GM23338 (cell line): ENCODE measurements around the gene OLA1. TPM values are rescaled to one million over a fixed set of nuclear protein-coding genes. Genes with fewer than 3 reads are reported as not detected.

ENCODE experiments used
- ATAC-seq: fragments of 200-7000 bp; cut with Tn5 transposase; 3 replicates; pipeline ENCODE4 v1.9.1; 2020
- DNase-seq: peaks from one replicate; pipeline ENCODE4 v3.0.0-alpha.2; 2015; ENCODE audit warnings: low spot score
- H2AFZ ChIP-seq: fragments of 200-600 bp; sonication (generic); 2 replicates; pipeline ENCODE4 v1.8.0; 2016; ENCODE audit warnings: antibody characterized with exemption, mild to moderate bottlenecking, moderate library complexity
- H3F3A ChIP-seq: fragments of 200-600 bp; sonication (generic); replicated peaks from 2 replicates; pipeline ENCODE4 v1.8.0; 2017; ENCODE audit warnings: antibody characterized with exemption, mixed run types, low read depth
- H3K27ac ChIP-seq: fragments of 200-600 bp; sonication (generic); 2 replicates; pipeline ENCODE4 v1.6.1; 2016; ENCODE audit warnings: low read depth
- H3K27me3 ChIP-seq: fragments of 200-600 bp; sonication (generic); 2 replicates; pipeline ENCODE4 v1.8.0; 2016; ENCODE audit warnings: mild to moderate bottlenecking, mixed run types, moderate library complexity; ENCODE audit not compliant: insufficient read depth
- H3K36me3 ChIP-seq: fragments of 200-600 bp; sonication (generic); 2 replicates; pipeline ENCODE4 v1.8.0; 2016; ENCODE audit warnings: mild to moderate bottlenecking; ENCODE audit not compliant: insufficient read depth
- H3K4me1 ChIP-seq: fragments of 200-600 bp; sonication (generic); 2 replicates; pipeline ENCODE4 v1.8.0; 2016; ENCODE audit warnings: mild to moderate bottlenecking, moderate library complexity; ENCODE audit not compliant: insufficient read depth
- H3K4me2 ChIP-seq: fragments of 200-600 bp; sonication (generic); 2 replicates; pipeline ENCODE4 v1.7.1; 2017; ENCODE audit warnings: mixed run types
- H3K4me3 ChIP-seq: fragments of 200-600 bp; sonication (generic); 2 replicates; pipeline ENCODE4 v1.6.1; 2016; ENCODE audit warnings: mixed run types
- H3K79me2 ChIP-seq: fragments of 200-600 bp; sonication (generic); replicated peaks from 2 replicates; pipeline ENCODE4 v1.8.0; 2017; ENCODE audit warnings: mild to moderate bottlenecking; ENCODE audit not compliant: insufficient read depth
- H3K9me2 ChIP-seq: fragments of 200-600 bp; sonication (generic); 2 replicates; pipeline ENCODE4 v1.8.0; 2017; ENCODE audit not compliant: insufficient read depth
- H4K20me1 ChIP-seq: fragments of 200-600 bp; sonication (generic); replicated peaks from 2 replicates; pipeline ENCODE4 v1.8.0; 2017; ENCODE audit warnings: mild to moderate bottlenecking; ENCODE audit not compliant: insufficient read depth
- H3K27ac Mint-ChIP-seq: 2 replicates; pipeline ENCODE4 v1.8.0; 2020; ENCODE audit warnings: inconsistent platforms, mild to moderate bottlenecking, moderate library complexity, mixed read lengths
- H3K27me3 Mint-ChIP-seq: 3 replicates; pipeline ENCODE4 v1.8.0; 2022; ENCODE audit warnings: low read depth, mild to moderate bottlenecking, moderate library complexity, mixed read lengths, inconsistent platforms; ENCODE audit not compliant: insufficient read depth, poor library complexity
- H3K36me3 Mint-ChIP-seq: 3 replicates; pipeline ENCODE4 v1.8.0; 2021; ENCODE audit warnings: low read depth, mild to moderate bottlenecking, inconsistent platforms, moderate library complexity, mixed read lengths
- H3K4me1 Mint-ChIP-seq: 3 replicates; pipeline ENCODE4 v1.8.0; 2020; ENCODE audit warnings: mild to moderate bottlenecking, inconsistent platforms, mixed read lengths
- H3K4me3 Mint-ChIP-seq: 3 replicates; pipeline ENCODE4 v1.8.0; 2021; ENCODE audit warnings: moderate library complexity, mild to moderate bottlenecking, inconsistent platforms, mixed read lengths
- H3K9me3 Mint-ChIP-seq: 3 replicates; pipeline ENCODE4 v1.8.0; 2020; ENCODE audit warnings: moderate library complexity, mild to moderate bottlenecking, inconsistent platforms, mixed read lengths
- CREB1 ChIP-seq: fragments of 250-450 bp; sonication (Bioruptor Pico); IDR thresholded peaks from 2 replicates; pipeline ENCODE4 v1.5.0; 2020; ENCODE audit warnings: low read depth, mild to moderate bottlenecking, moderate library complexity
- EZH2 ChIP-seq: fragments of 200-600 bp; sonication (generic); IDR thresholded peaks from one replicate; pipeline ENCODE4 v1.8.0; 2017; ENCODE audit warnings: antibody characterized with exemption, mild to moderate bottlenecking, low read depth; ENCODE audit not compliant: unreplicated experiment
- JUNB ChIP-seq: IDR thresholded peaks from one replicate; pipeline ENCODE4 v1.6.1; 2016; ENCODE audit warnings: antibody characterized with exemption; ENCODE audit not compliant: unreplicated experiment
- NANOG ChIP-seq: IDR thresholded peaks from 2 replicates; pipeline ENCODE4 v1.6.1; 2016; ENCODE audit warnings: antibody characterized with exemption, borderline replicate concordance
- POLR2AphosphoS5 ChIP-seq: IDR thresholded peaks from 2 replicates; pipeline ENCODE4 v1.6.1; 2016; ENCODE audit warnings: antibody characterized with exemption, low read depth
- STAT1 ChIP-seq: IDR thresholded peaks from one replicate; pipeline ENCODE4 v1.6.1; 2016; ENCODE audit warnings: antibody characterized with exemption; ENCODE audit not compliant: unreplicated experiment
- ZNF114 ChIP-seq: fragments of 250-450 bp; sonication (Bioruptor Pico); IDR thresholded peaks from 2 replicates; pipeline ENCODE4 v1.5.0; 2020; ENCODE audit warnings: mild to moderate bottlenecking, moderate library complexity
- polyA plus RNA-seq: library from polyadenylated mRNA; unstranded; fragments of >200 nt; fragmentation: Nextera tagmentation; extraction: Ambion mirVana; gene quantifications from 2 replicates; pipeline ENCODE4 v1.2.1, GENCODE V29; 2016
- total RNA-seq: library from RNA; depleted of rRNA; stranded (reverse); fragments of >200 nt; shearing (Covaris generic); gene quantifications from 2 replicates; pipeline ENCODE4 v1.2.3, GENCODE V29; 2014
- TF ChIP-seq, protein P1 (sequence below), 2 experiments: fragments of 200-600 bp in 1 of 2; sonication (generic) in 1 of 2; conservative IDR thresholded peaks; 2 replicates each; pipeline versions ENCODE4 v1.5.1 to v1.6.1; 2016 to 2017; ENCODE audit warnings: antibody characterized with exemption in 2 of 2, low read depth in 2 of 2, mild to moderate bottlenecking in 2 of 2, moderate library complexity in 1 of 2
- TF ChIP-seq, protein P2 (sequence below): IDR thresholded peaks from one replicate; pipeline ENCODE4 v1.6.1; 2018; ENCODE audit warnings: antibody characterized with exemption; ENCODE audit not compliant: unreplicated experiment

The OLA1 gene
- total and polyA plus RNA-seq, 2 experiments from 2014 or later = 104 to 242 TPM

DNA sequence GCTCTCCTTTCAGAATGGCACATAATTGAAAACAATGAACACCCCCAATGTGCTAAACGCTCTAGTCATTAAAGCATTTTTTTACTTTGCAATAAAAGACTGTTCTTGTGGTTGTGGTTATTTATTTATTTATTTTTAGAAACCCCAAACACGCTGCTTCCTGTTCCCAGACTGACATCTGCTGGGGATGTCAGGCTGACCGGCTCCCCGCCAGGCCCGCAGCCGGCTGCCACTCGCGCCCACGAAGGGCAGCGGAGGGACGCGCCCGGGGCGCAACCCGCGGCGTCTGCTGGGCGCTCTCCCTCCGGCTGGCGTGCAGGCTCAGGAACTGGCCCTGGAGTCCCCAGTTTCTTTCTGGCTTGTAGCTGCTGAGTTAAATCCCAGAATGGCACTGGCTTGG, 200.1 kb downstream of the OLA1 start:
- no peak for TF ChIP-seq STAT1
- TF ChIP-seq, protein P1, sequence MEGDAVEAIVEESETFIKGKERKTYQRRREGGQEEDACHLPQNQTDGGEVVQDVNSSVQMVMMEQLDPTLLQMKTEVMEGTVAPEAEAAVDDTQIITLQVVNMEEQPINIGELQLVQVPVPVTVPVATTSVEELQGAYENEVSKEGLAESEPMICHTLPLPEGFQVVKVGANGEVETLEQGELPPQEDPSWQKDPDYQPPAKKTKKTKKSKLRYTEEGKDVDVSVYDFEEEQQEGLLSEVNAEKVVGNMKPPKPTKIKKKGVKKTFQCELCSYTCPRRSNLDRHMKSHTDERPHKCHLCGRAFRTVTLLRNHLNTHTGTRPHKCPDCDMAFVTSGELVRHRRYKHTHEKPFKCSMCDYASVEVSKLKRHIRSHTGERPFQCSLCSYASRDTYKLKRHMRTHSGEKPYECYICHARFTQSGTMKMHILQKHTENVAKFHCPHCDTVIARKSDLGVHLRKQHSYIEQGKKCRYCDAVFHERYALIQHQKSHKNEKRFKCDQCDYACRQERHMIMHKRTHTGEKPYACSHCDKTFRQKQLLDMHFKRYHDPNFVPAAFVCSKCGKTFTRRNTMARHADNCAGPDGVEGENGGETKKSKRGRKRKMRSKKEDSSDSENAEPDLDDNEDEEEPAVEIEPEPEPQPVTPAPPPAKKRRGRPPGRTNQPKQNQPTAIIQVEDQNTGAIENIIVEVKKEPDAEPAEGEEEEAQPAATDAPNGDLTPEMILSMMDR (conservative IDR thresholded peaks at IDR 0.05; ENCODE audit: low read depth in 2 of 2) = peak; percentile 26 to 48; a peak in 3 of 4 replicates
- Histone ChIP-seq H3K36me3 (no peaks in the 10 kb centered on the region), H3K4me3 (no peak overlapping the region), H3K4me2 (no peak overlapping the region), H3K27ac (no peak overlapping the region), H2AFZ (peak overlapping the region; percentile 65; the same call in 1 of the 2 replicates), H3K4me1 (peaks cover 25% of the 10 kb centered on the region), H3K9me2 (0 out of 2 replicates have a peak, but pooled peaks cover 5% of the 10 kb centered on the region), H4K20me1 (no peaks in the 10 kb centered on the region), H3K27me3 (no peaks in the 10 kb centered on the region), H3F3A (peaks cover 9% of the 10 kb centered on the region; the same call in 1 of the 2 replicates), H3K79me2 (no peaks in the 10 kb centered on the region)
- Mint-ChIP-seq H3K9me3 (peaks cover 4% of the 10 kb centered on the region; the same call in 1 of the 3 replicates), H3K27ac (no peak overlapping the region), H3K36me3 (peaks cover 3% of the 10 kb centered on the region; the same call in 1 of the 3 replicates), H3K27me3 (no peaks in the 10 kb centered on the region), H3K4me1 (peaks cover 29% of the 10 kb centered on the region), H3K4me3 (no peak overlapping the region)
- no peak for DNase-seq
- peak; percentile 34 for ATAC-seq

DNA sequence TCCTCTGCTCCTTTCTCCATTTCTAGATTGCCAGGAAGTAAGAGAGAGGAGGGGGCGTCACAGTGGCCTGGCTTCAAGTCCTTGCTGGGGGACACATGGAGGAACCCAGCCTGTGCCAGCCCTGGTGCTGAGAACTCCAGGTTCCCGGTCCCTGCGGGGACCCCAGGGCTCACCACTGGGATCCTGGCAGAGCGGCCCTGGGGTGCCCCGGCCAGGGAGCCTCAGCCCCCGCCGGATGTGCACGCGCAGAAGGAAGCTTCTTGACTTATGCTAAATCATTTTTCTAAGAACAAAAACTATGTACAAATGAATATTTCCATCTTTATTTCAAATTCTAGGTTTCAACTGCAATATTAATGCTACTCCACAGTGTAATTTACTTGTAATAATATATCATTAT, 200.6 kb downstream of the OLA1 start:
- Mint-ChIP-seq H3K27ac (no peak overlapping the region), H3K4me3 (no peak overlapping the region), H3K27me3 (no peaks in the 10 kb centered on the region), H3K9me3 (peaks cover 4% of the 10 kb centered on the region; the same call in 1 of the 3 replicates), H3K36me3 (peaks cover 3% of the 10 kb centered on the region; the same call in 1 of the 3 replicates), H3K4me1 (peaks cover 24% of the 10 kb centered on the region)
- no peaks in the 10 kb centered on the region for H3K27me3 ChIP-seq
- no peak overlapping the region for H3K4me2 ChIP-seq
- H3K79me2 ChIP-seq = no peaks in the 10 kb centered on the region
- DNase-seq (no peak), ATAC-seq (no peak)
- peaks cover 7% of the 10 kb centered on the region; the same call in 1 of the 2 replicates for H3F3A ChIP-seq
- no peaks in the 10 kb centered on the region for H4K20me1 ChIP-seq
- peaks cover 20% of the 10 kb centered on the region for H3K4me1 ChIP-seq
- no peak for TF ChIP-seq STAT1
- no peak for TF ChIP-seq JUNB
- no peak for TF ChIP-seq ZNF114 (CRISPR knock-in tag)
- TF ChIP-seq POLR2AphosphoS5 = no peak
- no peak for TF ChIP-seq EZH2
- TF ChIP-seq, protein P2, sequence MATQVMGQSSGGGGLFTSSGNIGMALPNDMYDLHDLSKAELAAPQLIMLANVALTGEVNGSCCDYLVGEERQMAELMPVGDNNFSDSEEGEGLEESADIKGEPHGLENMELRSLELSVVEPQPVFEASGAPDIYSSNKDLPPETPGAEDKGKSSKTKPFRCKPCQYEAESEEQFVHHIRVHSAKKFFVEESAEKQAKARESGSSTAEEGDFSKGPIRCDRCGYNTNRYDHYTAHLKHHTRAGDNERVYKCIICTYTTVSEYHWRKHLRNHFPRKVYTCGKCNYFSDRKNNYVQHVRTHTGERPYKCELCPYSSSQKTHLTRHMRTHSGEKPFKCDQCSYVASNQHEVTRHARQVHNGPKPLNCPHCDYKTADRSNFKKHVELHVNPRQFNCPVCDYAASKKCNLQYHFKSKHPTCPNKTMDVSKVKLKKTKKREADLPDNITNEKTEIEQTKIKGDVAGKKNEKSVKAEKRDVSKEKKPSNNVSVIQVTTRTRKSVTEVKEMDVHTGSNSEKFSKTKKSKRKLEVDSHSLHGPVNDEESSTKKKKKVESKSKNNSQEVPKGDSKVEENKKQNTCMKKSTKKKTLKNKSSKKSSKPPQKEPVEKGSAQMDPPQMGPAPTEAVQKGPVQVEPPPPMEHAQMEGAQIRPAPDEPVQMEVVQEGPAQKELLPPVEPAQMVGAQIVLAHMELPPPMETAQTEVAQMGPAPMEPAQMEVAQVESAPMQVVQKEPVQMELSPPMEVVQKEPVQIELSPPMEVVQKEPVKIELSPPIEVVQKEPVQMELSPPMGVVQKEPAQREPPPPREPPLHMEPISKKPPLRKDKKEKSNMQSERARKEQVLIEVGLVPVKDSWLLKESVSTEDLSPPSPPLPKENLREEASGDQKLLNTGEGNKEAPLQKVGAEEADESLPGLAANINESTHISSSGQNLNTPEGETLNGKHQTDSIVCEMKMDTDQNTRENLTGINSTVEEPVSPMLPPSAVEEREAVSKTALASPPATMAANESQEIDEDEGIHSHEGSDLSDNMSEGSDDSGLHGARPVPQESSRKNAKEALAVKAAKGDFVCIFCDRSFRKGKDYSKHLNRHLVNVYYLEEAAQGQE = no peak
- TF ChIP-seq CREB1 (CRISPR knock-in tag) = no peak
- no peak for TF ChIP-seq NANOG
- H3K36me3 ChIP-seq = no peaks in the 10 kb centered on the region
- 0 out of 2 replicates have a peak, but pooled peaks cover 5% of the 10 kb centered on the region for H3K9me2 ChIP-seq
- no peak overlapping the region for H2AFZ ChIP-seq
- no peak overlapping the region for H3K27ac ChIP-seq
- no peak overlapping the region for H3K4me3 ChIP-seq
